Measurements from ENCODE around the gene KANSL1. TPM values are rescaled to one million over a fixed set of nuclear protein-coding genes. Genes with fewer than 3 reads are reported as not detected.

Gene KANSL1
- total RNA-seq, 4 donors from 2014 or later: 53.8 to 107 (median 60.6) TPM

DNA sequence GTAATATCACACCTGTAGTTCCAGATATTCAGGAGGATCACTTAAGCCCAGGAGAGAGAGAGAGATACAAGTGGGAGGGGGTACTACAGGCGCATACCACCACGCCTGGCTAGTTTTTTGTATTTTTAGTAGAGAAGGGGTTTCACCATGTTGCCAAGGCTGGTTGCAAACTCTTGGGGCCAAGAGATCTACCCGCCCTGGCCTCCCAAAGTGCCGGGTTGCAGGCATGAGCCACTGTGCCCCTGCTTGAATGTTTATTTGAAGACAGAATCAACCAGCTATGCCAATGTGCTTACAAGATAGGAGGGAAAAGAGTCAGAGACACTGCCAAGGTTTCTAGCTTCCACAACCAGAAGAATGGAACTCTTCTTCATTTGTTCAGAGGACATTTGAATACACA lies 106.4 kb downstream of the KANSL1 start:
- no peak for TF ChIP-seq POLR2A (IDR thresholded peaks at IDR 0.05)
- TF ChIP-seq, protein P1, sequence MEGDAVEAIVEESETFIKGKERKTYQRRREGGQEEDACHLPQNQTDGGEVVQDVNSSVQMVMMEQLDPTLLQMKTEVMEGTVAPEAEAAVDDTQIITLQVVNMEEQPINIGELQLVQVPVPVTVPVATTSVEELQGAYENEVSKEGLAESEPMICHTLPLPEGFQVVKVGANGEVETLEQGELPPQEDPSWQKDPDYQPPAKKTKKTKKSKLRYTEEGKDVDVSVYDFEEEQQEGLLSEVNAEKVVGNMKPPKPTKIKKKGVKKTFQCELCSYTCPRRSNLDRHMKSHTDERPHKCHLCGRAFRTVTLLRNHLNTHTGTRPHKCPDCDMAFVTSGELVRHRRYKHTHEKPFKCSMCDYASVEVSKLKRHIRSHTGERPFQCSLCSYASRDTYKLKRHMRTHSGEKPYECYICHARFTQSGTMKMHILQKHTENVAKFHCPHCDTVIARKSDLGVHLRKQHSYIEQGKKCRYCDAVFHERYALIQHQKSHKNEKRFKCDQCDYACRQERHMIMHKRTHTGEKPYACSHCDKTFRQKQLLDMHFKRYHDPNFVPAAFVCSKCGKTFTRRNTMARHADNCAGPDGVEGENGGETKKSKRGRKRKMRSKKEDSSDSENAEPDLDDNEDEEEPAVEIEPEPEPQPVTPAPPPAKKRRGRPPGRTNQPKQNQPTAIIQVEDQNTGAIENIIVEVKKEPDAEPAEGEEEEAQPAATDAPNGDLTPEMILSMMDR (IDR thresholded peaks at IDR 0.05): no peak
- no peak overlapping the region for H3K4me3 ChIP-seq (ENCODE audit: low read depth, poor library complexity, severe bottlenecking)
- 96 to 98% methylated on average over 4 of the region's 4 CpGs for WGBS, 2 donors
- intact Hi-C loops (cut with DNase I; ENCODE audit: low total_unique reads): no loop called here
- no peak for DNase-seq (ENCODE audit: low spot score in 2 of 2)

DNA sequence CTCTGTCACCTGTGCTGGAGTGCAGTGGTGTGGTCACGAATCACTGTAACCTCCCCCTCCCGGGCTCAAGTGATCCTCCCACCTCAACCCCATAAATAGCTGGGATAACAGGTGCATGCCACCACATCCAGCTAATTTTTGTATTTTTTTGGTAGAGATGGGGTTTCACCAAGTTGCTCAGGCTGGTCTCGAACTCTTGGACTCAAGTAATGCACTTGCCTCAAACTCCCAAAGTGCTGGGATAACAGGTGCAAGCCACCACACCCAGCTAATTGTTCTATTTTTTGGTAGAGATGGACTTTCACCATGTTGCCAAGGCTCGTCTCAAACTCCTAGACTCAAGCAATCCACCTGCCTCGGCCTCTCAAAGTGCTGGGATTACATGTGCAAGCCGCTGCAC lies 107.7 kb downstream of the KANSL1 start:
- DNase-seq (ENCODE audit: low spot score in 2 of 2): no peak
- TF ChIP-seq POLR2A (IDR thresholded peaks at IDR 0.05): no peak
- TF ChIP-seq, protein P1 (IDR thresholded peaks at IDR 0.05): no peak
- intact Hi-C loops (cut with DNase I; ENCODE audit: low total_unique reads): no loop called here
- WGBS, 2 donors: 90 to 92% methylated on average over 6 of the region's 6 CpGs
- no peak overlapping the region for H3K4me3 ChIP-seq (ENCODE audit: low read depth, poor library complexity, severe bottlenecking)

DNA sequence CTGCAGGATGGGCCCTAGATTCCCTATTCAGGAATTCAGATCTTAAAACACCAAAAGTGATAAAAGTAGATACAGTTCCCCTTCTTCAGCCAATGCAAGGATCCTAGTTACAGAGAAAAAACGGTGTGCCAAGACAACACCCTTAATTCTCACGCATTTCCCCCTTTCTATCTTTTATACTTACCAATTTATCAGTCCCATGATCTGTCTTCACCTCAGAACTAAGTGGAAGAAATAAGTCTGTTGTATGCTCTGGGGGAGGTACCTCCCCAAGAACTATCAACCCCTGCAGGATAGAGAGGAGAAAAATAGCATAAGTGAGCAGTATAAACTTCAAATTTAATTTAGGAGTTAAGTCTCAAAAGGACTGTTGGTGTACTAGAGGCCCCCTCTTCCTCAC lies 111.0 kb downstream of the KANSL1 start:
- DNase-seq (ENCODE audit: low spot score in 2 of 2): no peak
- no peak for TF ChIP-seq POLR2A (IDR thresholded peaks at IDR 0.05)
- TF ChIP-seq, protein P1 (IDR thresholded peaks at IDR 0.05): no peak
- intact Hi-C loops (cut with DNase I; ENCODE audit: low total_unique reads): no loop called here
- H3K4me3 ChIP-seq (ENCODE audit: low read depth, poor library complexity, severe bottlenecking): no peak overlapping the region
- 59 to 60% methylated on average over 2 of the region's 2 CpGs for WGBS, 2 donors

DNA sequence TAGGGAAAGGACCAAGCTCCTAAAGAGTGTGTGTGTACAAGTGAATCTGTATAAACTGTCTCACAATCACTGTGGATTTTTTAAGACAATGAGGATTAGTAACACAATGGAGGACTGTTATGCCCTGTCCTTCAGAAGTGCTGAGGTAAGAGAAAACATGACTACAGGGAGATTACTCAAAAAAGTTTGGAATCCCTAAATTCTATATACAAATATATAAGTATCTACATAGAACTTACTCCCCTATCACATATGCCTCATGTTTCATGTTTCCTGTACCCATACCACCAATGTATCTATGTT lies 112.3 kb downstream of the KANSL1 start:
- intact Hi-C loops (cut with DNase I; ENCODE audit: low total_unique reads): no loop called here
- no peak for TF ChIP-seq POLR2A (IDR thresholded peaks at IDR 0.05)
- TF ChIP-seq, protein P1 (IDR thresholded peaks at IDR 0.05): no peak
- DNase-seq (ENCODE audit: low spot score in 2 of 2): no peak
- no peak overlapping the region for H3K4me3 ChIP-seq (ENCODE audit: low read depth, poor library complexity, severe bottlenecking)

DNA sequence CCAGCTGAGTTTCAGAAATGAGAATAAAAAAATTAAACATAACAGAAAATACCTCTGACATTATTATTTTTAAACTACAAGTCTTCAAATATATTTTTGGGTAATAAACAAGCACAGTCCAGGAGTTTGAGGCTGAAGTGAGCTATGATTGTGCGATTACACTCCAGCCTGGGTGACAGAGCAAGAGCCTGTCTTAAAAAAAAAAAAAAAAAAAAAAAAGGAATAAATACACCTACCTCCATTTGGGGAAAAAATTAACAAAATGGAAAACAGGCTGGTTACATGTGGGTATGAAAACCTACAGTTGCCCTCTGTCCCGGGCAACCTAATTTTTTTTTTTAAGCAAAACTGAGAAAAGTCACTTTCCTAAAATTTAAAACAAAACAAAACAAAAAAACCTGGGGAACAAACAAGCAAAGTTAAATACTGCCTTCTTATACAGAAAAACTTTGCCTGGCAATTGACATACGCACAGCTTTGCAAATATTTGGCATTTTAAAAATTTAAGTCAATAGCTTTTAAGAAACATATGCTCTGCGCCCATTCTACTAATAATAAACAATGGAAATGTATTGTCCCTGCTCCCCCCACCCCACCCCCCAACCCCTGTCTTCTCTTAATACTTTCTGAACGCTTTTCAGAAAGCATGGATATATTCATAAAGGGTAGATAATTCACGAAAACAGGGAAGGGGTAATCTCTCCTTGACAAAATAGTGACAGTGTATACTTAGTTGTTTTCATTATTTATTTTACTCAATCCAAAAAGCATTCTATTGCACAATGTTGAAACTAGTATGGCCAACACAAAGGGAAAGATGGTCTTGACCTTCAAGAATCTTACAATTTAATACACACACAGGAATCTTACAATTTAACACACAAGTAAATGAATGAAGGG lies 112.9 kb downstream of the KANSL1 start:
- DNase-seq (ENCODE audit: low spot score in 2 of 2): no peak
- intact Hi-C loops (cut with DNase I; ENCODE audit: low total_unique reads): no loop called here
- H3K4me3 ChIP-seq (ENCODE audit: low read depth, poor library complexity, severe bottlenecking): no peak overlapping the region
- WGBS, 2 donors: 96 to 98% methylated on average over 6 of the region's 6 CpGs
- TF ChIP-seq, protein P1 (IDR thresholded peaks at IDR 0.05): no peak
- TF ChIP-seq POLR2A (IDR thresholded peaks at IDR 0.05): no peak

DNA sequence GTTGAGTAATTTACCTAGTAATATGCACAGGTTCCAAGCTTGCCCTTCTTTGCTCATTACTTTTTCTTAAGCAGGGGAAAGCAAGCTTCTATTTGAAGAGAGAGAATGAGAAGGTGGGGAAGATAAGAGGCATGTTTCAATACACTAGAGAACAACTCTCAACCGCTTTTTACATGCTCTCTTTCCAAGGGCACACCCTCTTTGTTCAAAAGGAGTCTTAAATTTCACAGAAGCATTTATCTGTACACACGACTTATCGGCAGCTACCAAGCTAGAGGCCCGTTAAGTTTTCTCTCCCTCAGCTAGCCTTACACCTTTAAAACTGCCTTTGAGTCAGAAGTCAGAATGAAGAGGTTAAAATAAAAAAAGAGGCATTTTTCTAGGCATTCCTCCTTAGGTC lies 114.6 kb downstream of the KANSL1 start:
- TF ChIP-seq, protein P1 (IDR thresholded peaks at IDR 0.05): no peak
- TF ChIP-seq POLR2A (IDR thresholded peaks at IDR 0.05): no peak
- no peak for DNase-seq (ENCODE audit: low spot score in 2 of 2)
- no peak overlapping the region for H3K4me3 ChIP-seq (ENCODE audit: low read depth, poor library complexity, severe bottlenecking)
- 73 to 79% methylated on average over 4 of the region's 4 CpGs for WGBS, 2 donors
- intact Hi-C loops (cut with DNase I; ENCODE audit: low total_unique reads): no loop called here
